GM23338 (cell line): Measurements from ENCODE around the gene BCORL1. TPM values are rescaled to one million over a fixed set of nuclear protein-coding genes. Genes with fewer than 3 reads are reported as not detected.

Source experiments
- ATAC-seq: fragments of 200-7000 bp; cut with Tn5 transposase; 3 replicates; pipeline ENCODE4 v1.9.1; 2020
- DNase-seq: peaks from one replicate; pipeline ENCODE4 v3.0.0-alpha.2; 2015; ENCODE audit warnings: low spot score
- H2AFZ ChIP-seq: fragments of 200-600 bp; sonication (generic); 2 replicates; pipeline ENCODE4 v1.8.0; 2016; ENCODE audit warnings: antibody characterized with exemption, mild to moderate bottlenecking, moderate library complexity
- H3F3A ChIP-seq: fragments of 200-600 bp; sonication (generic); replicated peaks from 2 replicates; pipeline ENCODE4 v1.8.0; 2017; ENCODE audit warnings: antibody characterized with exemption, mixed run types, low read depth
- H3K27ac ChIP-seq: fragments of 200-600 bp; sonication (generic); 2 replicates; pipeline ENCODE4 v1.6.1; 2016; ENCODE audit warnings: low read depth
- H3K27me3 ChIP-seq: fragments of 200-600 bp; sonication (generic); 2 replicates; pipeline ENCODE4 v1.8.0; 2016; ENCODE audit warnings: mild to moderate bottlenecking, mixed run types, moderate library complexity; ENCODE audit not compliant: insufficient read depth
- H3K36me3 ChIP-seq: fragments of 200-600 bp; sonication (generic); 2 replicates; pipeline ENCODE4 v1.8.0; 2016; ENCODE audit warnings: mild to moderate bottlenecking; ENCODE audit not compliant: insufficient read depth
- H3K4me1 ChIP-seq: fragments of 200-600 bp; sonication (generic); 2 replicates; pipeline ENCODE4 v1.8.0; 2016; ENCODE audit warnings: mild to moderate bottlenecking, moderate library complexity; ENCODE audit not compliant: insufficient read depth
- H3K4me2 ChIP-seq: fragments of 200-600 bp; sonication (generic); 2 replicates; pipeline ENCODE4 v1.7.1; 2017; ENCODE audit warnings: mixed run types
- H3K4me3 ChIP-seq: fragments of 200-600 bp; sonication (generic); 2 replicates; pipeline ENCODE4 v1.6.1; 2016; ENCODE audit warnings: mixed run types
- H3K79me2 ChIP-seq: fragments of 200-600 bp; sonication (generic); replicated peaks from 2 replicates; pipeline ENCODE4 v1.8.0; 2017; ENCODE audit warnings: mild to moderate bottlenecking; ENCODE audit not compliant: insufficient read depth
- H3K9me2 ChIP-seq: fragments of 200-600 bp; sonication (generic); 2 replicates; pipeline ENCODE4 v1.8.0; 2017; ENCODE audit not compliant: insufficient read depth
- H4K20me1 ChIP-seq: fragments of 200-600 bp; sonication (generic); replicated peaks from 2 replicates; pipeline ENCODE4 v1.8.0; 2017; ENCODE audit warnings: mild to moderate bottlenecking; ENCODE audit not compliant: insufficient read depth
- H3K27ac Mint-ChIP-seq: 2 replicates; pipeline ENCODE4 v1.8.0; 2020; ENCODE audit warnings: inconsistent platforms, mild to moderate bottlenecking, moderate library complexity, mixed read lengths
- H3K27me3 Mint-ChIP-seq: 3 replicates; pipeline ENCODE4 v1.8.0; 2022; ENCODE audit warnings: low read depth, mild to moderate bottlenecking, moderate library complexity, mixed read lengths, inconsistent platforms; ENCODE audit not compliant: insufficient read depth, poor library complexity
- H3K36me3 Mint-ChIP-seq: 3 replicates; pipeline ENCODE4 v1.8.0; 2021; ENCODE audit warnings: low read depth, mild to moderate bottlenecking, inconsistent platforms, moderate library complexity, mixed read lengths
- H3K4me1 Mint-ChIP-seq: 3 replicates; pipeline ENCODE4 v1.8.0; 2020; ENCODE audit warnings: mild to moderate bottlenecking, inconsistent platforms, mixed read lengths
- H3K4me3 Mint-ChIP-seq: 3 replicates; pipeline ENCODE4 v1.8.0; 2021; ENCODE audit warnings: moderate library complexity, mild to moderate bottlenecking, inconsistent platforms, mixed read lengths
- H3K9me3 Mint-ChIP-seq: 3 replicates; pipeline ENCODE4 v1.8.0; 2020; ENCODE audit warnings: moderate library complexity, mild to moderate bottlenecking, inconsistent platforms, mixed read lengths
- CREB1 ChIP-seq: fragments of 250-450 bp; sonication (Bioruptor Pico); IDR thresholded peaks from 2 replicates; pipeline ENCODE4 v1.5.0; 2020; ENCODE audit warnings: low read depth, mild to moderate bottlenecking, moderate library complexity
- CTCF ChIP-seq, 2 experiments: fragments of 200-600 bp in 1 of 2; sonication (generic) in 1 of 2; conservative IDR thresholded peaks; 2 replicates each; pipeline versions ENCODE4 v1.5.1 to v1.6.1; 2016 to 2017; ENCODE audit warnings: antibody characterized with exemption in 2 of 2, low read depth in 2 of 2, mild to moderate bottlenecking in 2 of 2, moderate library complexity in 1 of 2
- ETS1 ChIP-seq: IDR thresholded peaks from 2 replicates; pipeline ENCODE4 v1.6.1; 2016; ENCODE audit warnings: antibody characterized with exemption
- EZH2 ChIP-seq: fragments of 200-600 bp; sonication (generic); IDR thresholded peaks from one replicate; pipeline ENCODE4 v1.8.0; 2017; ENCODE audit warnings: antibody characterized with exemption, mild to moderate bottlenecking, low read depth; ENCODE audit not compliant: unreplicated experiment
- EZH2phosphoT487 ChIP-seq: fragments of 200-600 bp; sonication (generic); IDR thresholded peaks from one replicate; pipeline ENCODE4 v1.8.1; 2018; ENCODE audit warnings: antibody characterized with exemption; ENCODE audit not compliant: unreplicated experiment
- JUNB ChIP-seq: IDR thresholded peaks from one replicate; pipeline ENCODE4 v1.6.1; 2016; ENCODE audit warnings: antibody characterized with exemption; ENCODE audit not compliant: unreplicated experiment
- NANOG ChIP-seq: IDR thresholded peaks from 2 replicates; pipeline ENCODE4 v1.6.1; 2016; ENCODE audit warnings: antibody characterized with exemption, borderline replicate concordance
- POLR2AphosphoS5 ChIP-seq: IDR thresholded peaks from 2 replicates; pipeline ENCODE4 v1.6.1; 2016; ENCODE audit warnings: antibody characterized with exemption, low read depth
- REST ChIP-seq: IDR thresholded peaks from one replicate; pipeline ENCODE4 v1.6.1; 2018; ENCODE audit warnings: antibody characterized with exemption; ENCODE audit not compliant: unreplicated experiment
- STAT1 ChIP-seq: IDR thresholded peaks from one replicate; pipeline ENCODE4 v1.6.1; 2016; ENCODE audit warnings: antibody characterized with exemption; ENCODE audit not compliant: unreplicated experiment
- ZNF114 ChIP-seq: fragments of 250-450 bp; sonication (Bioruptor Pico); IDR thresholded peaks from 2 replicates; pipeline ENCODE4 v1.5.0; 2020; ENCODE audit warnings: mild to moderate bottlenecking, moderate library complexity
- ZNF331 ChIP-seq: fragments of 250-450 bp; sonication (Bioruptor Pico); IDR thresholded peaks from 2 replicates; pipeline ENCODE4 v1.5.0; 2020; ENCODE audit warnings: low read depth, mild to moderate bottlenecking, moderate library complexity
- ZNF462 ChIP-seq: fragments of 250-450 bp; sonication (Bioruptor Pico); IDR thresholded peaks from 2 replicates; pipeline ENCODE4 v1.5.0; 2020; ENCODE audit warnings: mild to moderate bottlenecking, moderate library complexity
- polyA plus RNA-seq: library from polyadenylated mRNA; unstranded; fragments of >200 nt; fragmentation: Nextera tagmentation; extraction: Ambion mirVana; gene quantifications from 2 replicates; pipeline ENCODE4 v1.2.1, GENCODE V29; 2016
- total RNA-seq: library from RNA; depleted of rRNA; stranded (reverse); fragments of >200 nt; shearing (Covaris generic); gene quantifications from 2 replicates; pipeline ENCODE4 v1.2.3, GENCODE V29; 2014

BCORL1 gene
- total and polyA plus RNA-seq, 2 experiments from 2014 or later = 2.6 to 2.7 TPM

- Histone ChIP-seq H3K27me3 (no peaks in the 10 kb centered on the region), H3K36me3 (no peaks in the 10 kb centered on the region), H3K4me3 (no peak overlapping the region), H2AFZ (no peak overlapping the region), H3K27ac (no peak overlapping the region), H3K4me2 (no peak overlapping the region), H4K20me1 (no peaks in the 10 kb centered on the region), H3K9me2 (no peaks in the 10 kb centered on the region), H3K79me2 (no peaks in the 10 kb centered on the region), H3F3A (no peaks in the 10 kb centered on the region), H3K4me1 (peaks cover 3% of the 10 kb centered on the region; the same call in 1 of the 2 replicates)
- TF ChIP-seq EZH2phosphoT487 = no peak
- no peak for TF ChIP-seq ZNF331 (CRISPR knock-in tag)
- no peak for TF ChIP-seq STAT1
- no peak for TF ChIP-seq JUNB
- TF ChIP-seq EZH2 = no peak
- no peak for TF ChIP-seq CREB1 (CRISPR knock-in tag)
- TF ChIP-seq ETS1 = no peak
- no peak for TF ChIP-seq CTCF (conservative IDR thresholded peaks at IDR 0.05; ENCODE audit: low read depth in 2 of 2)
- TF ChIP-seq ZNF114 (CRISPR knock-in tag) = no peak
- no peak for TF ChIP-seq REST
- TF ChIP-seq POLR2AphosphoS5 = no peak
- TF ChIP-seq NANOG = no peak
- TF ChIP-seq ZNF462 = no peak
- Mint-ChIP-seq H3K27me3 (peaks cover 3% of the 10 kb centered on the region), H3K4me3 (no peak overlapping the region), H3K9me3 (no peaks in the 10 kb centered on the region), H3K36me3 (no peaks in the 10 kb centered on the region), H3K27ac (no peak overlapping the region), H3K4me1 (peaks cover 28% of the 10 kb centered on the region)
- ATAC-seq (no peak), DNase-seq (no peak)
Measured at GRCh38 chrX:130085551-130086446, 103.4 kb downstream of the BCORL1 start.
